Stimulated activated CD8-positive, alpha-beta memory T cell treated with anti-CD3 and anti-CD28 coated beads, Interleukin-4, amount 100 ng/mL, for 24 hours (primary cell): ENCODE results near the gene MCF2L.

Source experiments
- DNase-seq: peaks from one replicate; pipeline ENCODE4 v3.0.0-alpha.2; 2020; ENCODE audit warnings: low read depth

Gene MCF2L

DNA sequence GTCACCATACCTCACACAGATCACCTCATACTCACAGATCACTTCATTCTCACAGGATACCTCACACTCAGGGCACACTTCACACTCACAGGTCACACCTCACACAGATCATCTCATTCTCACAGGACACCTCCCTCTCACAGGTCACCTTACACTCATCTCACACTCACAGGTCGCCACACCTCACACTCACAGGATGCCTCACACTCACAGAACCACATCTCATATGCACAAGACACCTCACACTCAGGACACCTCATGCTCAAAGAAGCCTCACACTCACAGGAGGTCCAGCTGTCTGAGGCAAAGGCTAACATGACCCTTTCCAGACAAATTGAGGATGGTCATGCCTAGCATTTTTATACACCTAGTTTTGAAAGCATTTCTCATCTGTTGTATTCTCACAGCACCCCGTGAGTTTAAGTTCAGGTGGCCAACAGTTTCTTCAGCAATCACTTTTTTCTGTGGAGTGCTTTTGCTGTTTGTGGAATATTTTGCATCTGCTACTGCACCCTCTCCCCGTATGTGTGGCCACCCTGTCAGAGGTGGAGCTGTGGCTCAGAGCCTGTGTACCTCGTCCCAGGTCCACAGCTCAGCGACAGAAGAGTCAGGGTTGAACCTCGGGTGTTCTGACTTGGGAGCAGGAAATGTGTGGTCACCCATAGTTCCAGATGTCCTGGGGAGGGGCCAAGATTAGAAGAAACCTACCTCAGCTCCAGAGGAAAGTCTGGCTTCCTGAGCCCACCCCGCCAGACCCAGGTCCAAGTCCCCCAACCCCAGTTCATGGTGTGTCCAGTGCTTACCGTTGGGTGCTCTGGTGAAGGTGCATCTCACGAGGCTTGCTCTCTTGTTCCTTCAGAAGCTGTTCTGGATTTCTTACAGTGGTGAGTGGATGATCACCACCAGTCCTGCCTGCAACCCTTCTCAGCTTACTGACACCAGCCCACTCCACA, 144.2 kb downstream of the MCF2L start:
- no peak for DNase-seq

DNA sequence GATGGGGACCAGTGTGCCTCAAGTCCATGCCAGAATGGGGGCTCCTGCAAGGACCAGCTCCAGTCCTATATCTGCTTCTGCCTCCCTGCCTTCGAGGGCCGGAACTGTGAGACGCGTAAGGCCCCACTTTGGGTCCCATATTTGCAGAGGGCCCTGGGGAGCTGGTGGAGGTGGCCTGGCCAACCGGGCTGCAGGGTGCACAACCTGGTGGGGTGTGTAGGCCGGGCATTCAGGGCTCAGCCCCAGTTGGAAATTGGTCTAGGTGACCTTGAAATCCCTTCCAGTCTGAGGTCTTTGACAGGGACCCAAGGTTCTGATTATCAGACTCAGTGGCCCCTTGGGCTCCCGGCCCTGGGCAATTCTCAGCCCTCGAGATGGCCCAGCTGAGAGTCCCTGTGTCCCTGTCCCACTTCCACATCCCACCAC, 144.8 kb downstream of the MCF2L start:
- no peak for DNase-seq

DNA sequence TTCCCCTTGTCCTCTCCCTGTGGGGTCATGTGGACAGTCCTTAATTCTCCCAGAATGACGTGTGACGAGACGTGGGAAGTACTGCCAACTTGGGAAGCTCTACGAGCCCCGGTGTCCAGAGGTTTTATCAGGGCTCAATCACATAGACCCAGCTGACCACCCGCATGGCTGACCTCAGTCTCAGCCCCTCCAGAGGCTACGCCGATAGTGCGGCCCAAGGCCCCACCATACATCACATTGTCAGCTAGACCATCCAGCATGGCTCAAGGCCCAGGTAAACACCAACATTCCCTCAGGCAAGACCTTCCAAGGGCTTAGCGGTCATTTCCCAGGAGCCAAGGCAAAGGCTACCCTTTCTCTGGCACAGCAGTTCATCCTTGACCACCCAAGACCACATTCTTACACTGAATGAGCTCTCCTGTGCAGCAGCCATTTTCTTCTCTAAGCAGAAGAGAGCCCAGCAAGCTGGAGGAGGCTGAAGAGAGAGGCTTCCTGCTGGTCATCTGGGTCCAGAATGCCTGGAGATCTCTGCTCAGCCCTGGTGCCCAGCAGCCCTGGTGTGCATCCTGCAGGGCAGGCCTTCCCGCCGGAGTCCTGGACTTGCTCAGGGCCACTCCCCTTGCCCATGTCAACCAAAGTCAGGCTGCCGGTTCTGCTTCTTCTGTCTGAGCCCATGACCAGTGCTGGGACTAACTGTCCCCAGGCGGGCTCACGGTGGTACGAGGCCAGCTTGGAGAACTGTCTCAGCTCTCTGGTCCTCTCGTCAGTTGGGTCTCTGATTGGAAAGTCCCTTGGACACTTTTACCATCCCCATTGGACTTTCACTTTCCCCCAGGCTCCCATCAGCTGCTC, 145.7 kb downstream of the MCF2L start:
- DNase-seq = no peak

DNA sequence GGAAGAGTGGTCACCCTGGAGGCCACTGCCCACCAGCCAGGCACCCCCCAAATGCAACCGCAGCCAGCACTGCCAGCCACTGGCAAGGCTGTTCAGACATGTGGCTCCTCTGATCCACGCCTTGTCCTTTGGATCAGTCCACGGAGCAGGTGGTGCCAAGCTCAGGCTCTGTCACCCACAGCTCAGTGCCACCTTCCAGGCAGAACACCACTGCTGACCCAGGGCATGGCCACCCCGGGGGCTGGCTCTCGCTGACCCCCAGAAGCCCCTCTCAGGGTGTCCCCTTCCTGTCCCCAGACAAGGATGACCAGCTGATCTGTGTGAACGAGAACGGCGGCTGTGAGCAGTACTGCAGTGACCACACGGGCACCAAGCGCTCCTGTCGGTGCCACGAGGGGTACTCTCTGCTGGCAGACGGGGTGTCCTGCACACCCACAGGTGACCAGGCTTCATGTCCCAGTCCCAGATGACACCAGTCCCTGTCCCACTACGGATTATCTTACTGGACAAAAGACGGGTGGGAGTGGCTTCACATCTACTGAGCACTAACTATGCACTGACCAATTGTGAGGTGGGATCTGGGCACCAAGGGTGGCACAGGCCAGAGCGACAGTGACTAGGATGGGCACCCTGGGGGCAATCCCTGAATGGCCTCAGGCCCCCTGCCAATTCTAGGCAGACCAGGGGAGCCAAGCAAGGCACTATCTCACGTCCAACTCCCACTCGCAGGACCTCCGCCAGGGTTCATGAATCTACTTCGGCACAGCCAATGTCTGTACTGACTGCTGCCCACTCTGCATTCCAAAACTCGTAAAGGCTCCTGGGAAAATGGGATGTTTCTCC, 146.6 kb downstream of the MCF2L start:
- no peak for DNase-seq

DNA sequence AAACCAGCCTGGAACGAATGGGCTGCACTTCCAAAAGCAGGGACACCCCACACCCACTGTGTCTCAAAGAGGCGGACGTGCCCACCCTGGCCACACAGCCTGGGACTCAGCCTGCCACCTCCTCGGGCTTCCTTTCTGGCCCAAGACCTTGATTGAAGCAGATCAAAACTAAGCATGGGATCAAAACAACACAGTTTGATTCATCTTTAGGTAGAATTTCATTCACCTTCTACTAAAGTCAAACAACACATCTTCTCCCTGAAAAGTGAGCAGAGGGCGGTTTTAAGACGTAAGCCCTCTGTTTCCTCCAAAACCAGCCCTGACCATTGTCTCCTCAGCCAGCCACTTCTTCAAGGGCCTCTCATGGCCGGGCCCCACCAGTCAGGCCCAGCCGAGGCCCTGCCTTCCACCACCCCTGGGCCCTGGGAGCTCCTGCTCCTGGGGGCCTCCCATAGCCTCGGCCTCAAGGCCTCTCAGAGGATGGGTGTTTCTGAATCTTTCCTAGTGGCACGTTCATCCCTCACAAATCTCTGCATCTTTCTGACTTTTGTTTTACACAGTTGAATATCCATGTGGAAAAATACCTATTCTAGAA, 147.3 kb downstream of the MCF2L start:
- no peak for DNase-seq

DNA sequence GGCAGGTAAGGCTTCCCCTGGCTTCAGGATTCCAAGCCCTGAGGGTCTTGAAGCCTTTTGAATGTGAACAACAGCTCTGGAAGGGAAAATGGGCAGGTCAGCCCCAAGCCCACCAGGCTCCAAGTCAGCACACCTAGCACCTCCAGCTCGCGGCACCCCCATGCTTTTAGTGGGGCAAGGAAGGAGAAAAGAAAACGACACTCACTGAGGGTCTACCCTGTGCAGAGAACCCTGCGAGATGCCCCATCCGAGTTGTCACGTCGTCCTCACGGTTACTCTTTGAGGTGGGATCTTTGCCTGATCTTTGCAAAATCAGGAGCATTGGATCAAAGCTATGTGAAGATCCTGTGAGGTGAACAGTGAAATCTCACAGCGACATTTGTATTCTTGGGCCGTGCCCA, 147.9 kb downstream of the MCF2L start:
- DNase-seq = no peak

DNA sequence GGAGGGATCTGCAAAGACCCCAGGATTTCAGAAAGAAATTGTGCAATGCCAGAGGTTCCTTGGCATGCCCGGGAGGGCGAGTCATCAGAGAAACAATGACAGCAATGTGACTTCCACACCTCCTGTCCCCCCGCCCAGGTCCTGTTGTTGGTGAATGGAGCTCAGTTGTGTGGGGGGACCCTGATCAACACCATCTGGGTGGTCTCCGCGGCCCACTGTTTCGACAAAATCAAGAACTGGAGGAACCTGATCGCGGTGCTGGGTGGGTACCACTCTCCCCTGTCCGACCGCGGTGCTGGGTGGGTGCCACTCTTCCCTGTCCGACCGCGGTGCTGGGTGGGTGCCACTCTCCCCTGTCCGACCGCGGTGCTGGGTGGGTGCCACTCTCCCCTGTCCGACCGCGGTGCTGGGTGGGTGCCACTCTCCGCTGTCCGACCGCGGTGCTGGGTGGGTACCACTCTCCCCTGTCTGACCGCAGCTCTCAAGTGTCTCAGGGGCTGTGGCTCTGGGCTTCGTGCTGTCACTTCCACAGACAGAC, 148.4 kb downstream of the MCF2L start:
- no peak for DNase-seq

DNA sequence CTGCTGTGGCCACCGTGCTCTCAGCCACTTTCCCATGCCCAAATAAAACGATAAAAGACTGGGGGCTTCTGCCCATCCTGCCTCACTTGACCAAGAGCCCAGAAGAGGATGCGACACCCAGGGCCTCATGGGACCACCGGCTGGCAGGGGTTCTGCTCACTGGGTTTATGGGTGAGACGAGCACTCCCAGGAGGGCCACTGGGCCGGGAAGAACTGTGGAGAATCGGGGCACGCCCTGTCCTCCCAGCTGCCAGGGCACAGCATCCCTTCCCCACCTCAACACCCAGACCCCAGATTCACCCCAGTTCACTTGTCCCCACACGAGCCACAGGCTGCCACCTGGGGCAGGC, 148.9 kb downstream of the MCF2L start:
- DNase-seq = no peak

DNA sequence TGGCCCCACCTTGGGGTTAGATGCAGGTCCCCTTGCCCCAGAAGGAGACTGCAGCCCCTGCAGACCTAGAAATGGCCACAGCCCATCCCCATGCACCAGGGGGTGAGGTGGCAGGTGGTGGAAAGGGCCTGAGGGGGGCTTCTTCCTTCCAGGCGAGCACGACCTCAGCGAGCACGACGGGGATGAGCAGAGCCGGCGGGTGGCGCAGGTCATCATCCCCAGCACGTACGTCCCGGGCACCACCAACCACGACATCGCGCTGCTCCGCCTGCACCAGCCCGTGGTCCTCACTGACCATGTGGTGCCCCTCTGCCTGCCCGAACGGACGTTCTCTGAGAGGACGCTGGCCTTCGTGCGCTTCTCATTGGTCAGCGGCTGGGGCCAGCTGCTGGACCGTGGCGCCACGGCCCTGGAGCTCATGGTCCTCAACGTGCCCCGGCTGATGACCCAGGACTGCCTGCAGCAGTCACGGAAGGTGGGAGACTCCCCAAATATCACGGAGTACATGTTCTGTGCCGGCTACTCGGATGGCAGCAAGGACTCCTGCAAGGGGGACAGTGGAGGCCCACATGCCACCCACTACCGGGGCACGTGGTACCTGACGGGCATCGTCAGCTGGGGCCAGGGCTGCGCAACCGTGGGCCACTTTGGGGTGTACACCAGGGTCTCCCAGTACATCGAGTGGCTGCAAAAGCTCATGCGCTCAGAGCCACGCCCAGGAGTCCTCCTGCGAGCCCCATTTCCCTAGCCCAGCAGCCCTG, 149.4 kb downstream of the MCF2L start:
- DNase-seq = no peak

DNA sequence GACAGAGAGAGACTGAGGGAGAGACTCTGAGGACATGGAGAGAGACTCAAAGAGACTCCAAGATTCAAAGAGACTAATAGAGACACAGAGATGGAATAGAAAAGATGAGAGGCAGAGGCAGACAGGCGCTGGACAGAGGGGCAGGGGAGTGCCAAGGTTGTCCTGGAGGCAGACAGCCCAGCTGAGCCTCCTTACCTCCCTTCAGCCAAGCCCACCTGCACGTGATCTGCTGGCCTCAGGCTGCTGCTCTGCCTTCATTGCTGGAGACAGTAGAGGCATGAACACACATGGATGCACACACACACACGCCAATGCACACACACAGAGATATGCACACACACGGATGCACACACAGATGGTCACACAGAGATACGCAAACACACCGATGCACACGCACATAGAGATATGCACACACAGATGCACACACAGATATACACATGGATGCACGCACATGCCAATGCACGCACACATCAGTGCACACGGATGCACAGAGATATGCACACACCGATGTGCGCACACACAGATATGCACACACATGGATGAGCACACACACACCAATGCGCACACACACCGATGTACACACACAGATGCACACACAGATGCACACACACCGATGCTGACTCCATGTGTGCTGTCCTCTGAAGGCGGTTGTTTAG, 150.3 kb downstream of the MCF2L start:
- DNase-seq = no peak

DNA sequence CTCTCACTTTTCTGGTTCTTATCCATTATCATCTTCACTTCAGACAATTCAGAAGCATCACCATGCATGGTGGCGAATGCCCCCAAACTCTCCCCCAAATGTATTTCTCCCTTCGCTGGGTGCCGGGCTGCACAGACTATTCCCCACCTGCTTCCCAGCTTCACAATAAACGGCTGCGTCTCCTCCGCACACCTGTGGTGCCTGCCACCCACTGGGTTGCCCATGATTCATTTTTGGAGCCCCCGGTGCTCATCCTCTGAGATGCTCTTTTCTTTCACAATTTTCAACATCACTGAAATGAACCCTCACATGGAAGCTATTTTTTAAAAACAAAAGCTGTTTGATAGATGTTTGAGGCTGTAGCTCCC, 150.8 kb downstream of the MCF2L start:
- DNase-seq = no peak

DNA sequence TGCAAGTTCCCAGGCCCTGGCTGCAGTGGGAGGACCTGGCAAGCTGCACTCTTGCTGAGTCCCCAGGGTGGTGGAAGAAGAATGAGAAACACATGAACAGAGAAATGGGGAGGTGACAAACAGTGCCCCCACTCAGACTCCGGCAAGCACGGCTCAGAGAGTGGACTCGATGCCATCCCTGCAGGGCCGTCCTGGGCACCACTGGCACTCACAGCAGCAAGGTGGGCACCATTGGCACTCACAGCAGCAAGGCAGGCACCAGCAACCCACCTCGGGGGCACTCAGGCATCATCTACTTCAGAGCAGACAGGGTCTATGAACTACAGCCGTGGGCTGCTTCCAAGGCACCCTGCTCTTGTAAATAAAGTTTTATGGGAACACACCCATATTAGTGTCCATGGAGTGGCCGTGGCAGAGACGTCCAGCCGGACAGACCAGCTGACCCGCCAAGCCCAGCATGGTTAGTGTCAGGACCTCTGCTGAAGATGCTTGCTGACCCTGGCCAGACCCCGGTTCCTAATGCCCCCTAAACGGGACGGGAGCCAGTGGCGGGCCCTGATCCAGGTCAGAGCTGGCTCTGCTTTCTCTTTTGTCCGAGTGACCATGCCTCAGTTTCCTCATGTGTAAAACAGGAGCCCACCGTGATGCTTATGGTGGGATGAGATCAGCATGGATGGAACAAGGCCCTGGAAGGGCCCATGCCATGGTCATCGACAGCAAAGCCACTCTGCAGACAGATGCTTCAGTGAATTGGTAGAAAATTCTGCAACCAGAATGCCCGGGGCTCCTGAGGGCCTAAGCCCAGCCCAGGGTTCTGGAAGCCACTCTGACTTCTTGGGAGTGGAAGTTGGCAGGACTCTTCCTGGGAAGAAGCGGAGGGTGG, 151.5 kb downstream of the MCF2L start:
- no peak for DNase-seq

DNA sequence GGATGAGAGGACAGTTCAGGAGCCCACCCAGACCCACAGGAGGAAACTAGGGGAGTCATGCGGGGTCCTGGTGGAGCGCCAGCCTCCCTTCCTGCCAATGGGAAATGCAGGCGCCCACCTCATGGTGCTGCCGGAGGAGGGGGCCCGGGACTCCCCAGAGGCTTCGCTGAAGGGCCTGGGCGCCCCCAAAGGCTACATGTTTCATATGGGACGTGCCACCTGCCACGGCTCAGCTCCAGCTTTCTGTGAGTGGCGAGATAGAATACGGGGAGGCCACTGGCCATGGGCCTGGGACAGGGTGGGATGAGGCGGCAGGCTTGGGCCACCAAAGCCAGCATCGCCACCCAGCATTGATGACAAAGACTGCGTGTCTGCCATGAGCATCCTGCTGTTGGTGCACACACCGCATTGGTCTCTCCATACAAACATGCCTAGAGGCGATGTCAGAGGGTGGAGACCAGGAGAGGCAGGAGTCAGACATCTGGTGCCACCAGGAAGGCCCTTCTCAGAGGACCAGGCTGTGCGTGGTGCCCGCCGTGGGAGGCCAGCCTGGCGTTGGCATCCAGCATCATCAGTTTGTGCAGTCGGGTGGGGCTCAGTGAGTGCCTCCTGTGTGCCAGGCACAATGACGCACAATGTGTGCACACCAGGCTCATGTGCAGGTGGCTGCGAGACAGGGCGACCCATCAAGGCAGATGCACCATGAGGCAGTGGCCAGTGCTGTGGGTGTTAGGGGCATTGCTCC, 152.3 kb downstream of the MCF2L start:
- DNase-seq = no peak

DNA sequence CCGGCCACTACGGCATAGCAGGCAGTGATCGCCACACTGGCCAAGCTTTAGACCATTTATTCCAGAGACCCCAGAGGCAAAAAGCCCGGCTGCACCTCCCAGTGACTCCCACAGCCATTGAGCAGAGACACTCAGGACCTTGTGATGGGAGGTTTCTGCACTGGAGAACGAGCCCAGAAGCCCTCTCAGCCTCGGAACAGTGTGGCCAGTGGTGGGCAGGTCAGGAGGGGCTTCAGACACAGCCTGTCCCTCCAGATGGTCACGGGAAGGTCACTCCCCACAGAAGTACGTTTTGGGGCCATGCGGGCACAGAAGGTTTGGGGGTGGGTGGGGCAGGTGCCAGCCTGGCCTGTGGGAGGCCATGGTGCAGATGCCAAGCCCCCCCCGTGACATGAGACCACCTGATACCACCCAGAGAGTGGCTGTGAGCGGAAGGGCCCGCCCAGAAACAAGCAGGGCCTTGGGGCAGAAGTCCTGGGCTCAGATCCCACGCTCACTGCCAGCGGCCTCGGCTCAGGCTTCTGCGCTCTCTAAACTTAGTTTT, 153.0 kb downstream of the MCF2L start:
- no peak for DNase-seq

DNA sequence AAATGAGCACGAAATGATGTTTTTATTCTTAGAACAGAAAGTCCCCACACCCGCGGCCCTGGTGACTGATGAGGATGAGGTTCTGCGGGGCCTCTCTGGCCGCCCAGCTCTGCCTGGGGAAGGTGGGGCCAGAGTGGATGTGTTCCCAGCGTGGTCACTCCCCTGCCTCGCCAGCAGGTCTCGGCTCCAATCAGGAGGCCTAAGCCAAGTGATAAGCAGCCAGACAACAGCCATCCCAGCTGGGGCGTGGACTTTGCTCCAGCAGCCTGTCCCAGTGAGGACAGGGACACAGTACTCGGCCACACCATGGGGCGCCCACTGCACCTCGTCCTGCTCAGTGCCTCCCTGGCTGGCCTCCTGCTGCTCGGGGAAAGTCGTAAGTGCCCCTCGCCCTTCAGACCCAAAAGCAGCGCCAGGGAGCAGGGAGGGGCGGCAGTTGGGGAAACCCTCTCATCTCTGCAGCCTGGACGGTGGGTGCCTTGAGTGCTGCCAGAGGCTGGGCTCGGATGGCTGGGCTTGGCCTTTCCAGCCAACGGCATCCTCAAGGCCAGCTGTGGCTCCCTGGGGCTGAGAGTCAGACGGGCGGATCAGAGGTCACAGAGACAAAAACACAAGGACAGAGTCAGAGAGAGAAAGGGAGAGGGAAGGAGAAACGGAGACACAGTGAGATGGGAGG, 153.7 kb downstream of the MCF2L start, which contains the start of gene F10:
F10 (plus strand) TSS at position 250 of the 676 bp plus-strand sequence; CDS start at position 307, 57 bp downstream.
- no peak for DNase-seq

DNA sequence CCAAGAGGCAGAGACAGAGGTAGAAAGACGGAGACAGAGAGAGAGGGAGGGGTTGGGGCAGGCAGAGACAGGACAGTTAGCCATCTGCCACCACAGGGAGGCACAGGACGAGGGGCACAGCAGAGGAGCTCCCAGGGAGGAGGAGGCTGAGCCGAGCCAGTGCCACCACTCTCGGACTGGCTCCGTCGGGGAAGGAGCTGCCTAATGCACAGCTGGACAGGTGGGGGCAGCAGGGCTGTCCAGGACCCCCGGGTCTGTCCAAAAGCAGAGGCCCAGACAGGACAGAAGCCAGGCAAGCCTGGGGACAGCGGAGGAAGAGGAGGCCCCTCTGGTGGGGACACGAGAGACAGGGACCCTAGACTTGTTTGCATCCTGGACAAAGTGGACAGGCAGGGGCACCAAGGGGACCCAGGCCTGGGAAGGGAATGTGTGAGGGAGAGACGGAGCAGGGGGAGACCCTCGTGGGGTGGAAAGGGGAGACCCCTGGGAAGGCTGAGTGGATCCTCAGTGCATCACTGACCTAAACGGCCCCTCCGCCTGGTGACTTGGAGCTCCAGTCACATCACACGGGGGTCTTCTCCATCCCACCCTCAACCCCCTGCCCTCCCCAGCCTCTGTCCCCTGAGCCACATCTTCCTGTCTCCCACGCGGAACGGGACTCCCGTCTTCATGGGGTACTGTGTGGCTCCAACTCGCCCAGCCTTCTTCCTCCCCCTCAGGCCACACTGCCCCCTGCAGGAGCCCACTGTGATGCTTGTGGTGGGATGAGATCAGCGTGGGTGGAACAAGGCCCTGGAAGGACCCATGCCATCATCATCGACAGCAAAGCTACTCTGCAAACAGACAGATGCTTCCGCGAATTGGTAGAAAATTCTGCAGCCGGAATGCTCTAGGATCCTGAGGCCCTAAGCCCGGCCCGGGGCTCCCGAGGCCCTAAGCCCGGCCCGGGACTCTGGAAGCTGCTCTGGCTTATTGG, 154.5 kb downstream of the MCF2L start:
- no peak for DNase-seq
